SK-N-SH (cell line): ENCODE data around the gene CD69.

Experiments
- CTCF ChIP-seq: fragments of 200-600 bp; sonication (generic); IDR thresholded peaks from 2 replicates; pipeline ENCODE4 v1.6.1; 2017; ENCODE audit warnings: antibody characterized with exemption, mild to moderate bottlenecking, moderate library complexity
- FOSL2 ChIP-seq: IDR thresholded peaks from 2 replicates; pipeline ENCODE4 v1.4.0; 2012; ENCODE audit warnings: low read depth, mild to moderate bottlenecking, moderate library complexity, borderline replicate concordance
- GABPA ChIP-seq: IDR thresholded peaks from 2 replicates; pipeline ENCODE4 v1.4.0; 2012; ENCODE audit warnings: low read depth, mild to moderate bottlenecking
- GATA2 ChIP-seq: sonication (generic); formaldehyde crosslinking; IDR thresholded peaks from 2 replicates; pipeline ENCODE4 v1.5.0; 2020; ENCODE audit warnings: mild to moderate bottlenecking, missing genetic modification reagents
- NFIC ChIP-seq: IDR thresholded peaks from 2 replicates; pipeline ENCODE4 v1.4.0; 2012; ENCODE audit warnings: borderline replicate concordance
- NRF1 ChIP-seq: IDR thresholded peaks from 2 replicates; pipeline ENCODE4 v1.6.1; 2012; ENCODE audit warnings: low read depth, mild to moderate bottlenecking, low read length
- POLR2AphosphoS5 ChIP-seq: IDR thresholded peaks from 2 replicates; pipeline ENCODE4 v1.6.1; 2012; ENCODE audit warnings: low read depth, low read length
- RCOR1 ChIP-seq: fragments of 150-350 bp; IDR thresholded peaks from 2 replicates; pipeline ENCODE4 v1.6.1; 2017; ENCODE audit warnings: antibody characterized with exemption, low read length
- SMC3 ChIP-seq: IDR thresholded peaks from 2 replicates; pipeline ENCODE4 v1.6.1; 2012; ENCODE audit warnings: low read depth, low read length, improper control_type of control experiment
- TAF1 ChIP-seq: IDR thresholded peaks from 2 replicates; pipeline ENCODE4 v1.6.1; 2012; ENCODE audit warnings: low read depth, mild to moderate bottlenecking, low read length, moderate library complexity, borderline replicate concordance

- TF ChIP-seq CTCF (no peak), NRF1 (no peak), POLR2AphosphoS5 (no peak), FOSL2 (no peak), RCOR1 (no peak), NFIC (no peak), GABPA (no peak), SMC3 (no peak), TAF1 (no peak), GATA2 (CRISPR knock-in tag) (no peak)
Observed at GRCh38 chr12:9784326-9784725, 23.6 kb upstream of the CD69 start.
